ENCODE measurements around the gene BCL2L13. TPM values are rescaled to one million over a fixed set of nuclear protein-coding genes. Genes with fewer than 3 reads are reported as not detected.

BCL2L13 gene
- total RNA-seq, 1 experiment from 2014 or later: 26.0 TPM

DNA sequence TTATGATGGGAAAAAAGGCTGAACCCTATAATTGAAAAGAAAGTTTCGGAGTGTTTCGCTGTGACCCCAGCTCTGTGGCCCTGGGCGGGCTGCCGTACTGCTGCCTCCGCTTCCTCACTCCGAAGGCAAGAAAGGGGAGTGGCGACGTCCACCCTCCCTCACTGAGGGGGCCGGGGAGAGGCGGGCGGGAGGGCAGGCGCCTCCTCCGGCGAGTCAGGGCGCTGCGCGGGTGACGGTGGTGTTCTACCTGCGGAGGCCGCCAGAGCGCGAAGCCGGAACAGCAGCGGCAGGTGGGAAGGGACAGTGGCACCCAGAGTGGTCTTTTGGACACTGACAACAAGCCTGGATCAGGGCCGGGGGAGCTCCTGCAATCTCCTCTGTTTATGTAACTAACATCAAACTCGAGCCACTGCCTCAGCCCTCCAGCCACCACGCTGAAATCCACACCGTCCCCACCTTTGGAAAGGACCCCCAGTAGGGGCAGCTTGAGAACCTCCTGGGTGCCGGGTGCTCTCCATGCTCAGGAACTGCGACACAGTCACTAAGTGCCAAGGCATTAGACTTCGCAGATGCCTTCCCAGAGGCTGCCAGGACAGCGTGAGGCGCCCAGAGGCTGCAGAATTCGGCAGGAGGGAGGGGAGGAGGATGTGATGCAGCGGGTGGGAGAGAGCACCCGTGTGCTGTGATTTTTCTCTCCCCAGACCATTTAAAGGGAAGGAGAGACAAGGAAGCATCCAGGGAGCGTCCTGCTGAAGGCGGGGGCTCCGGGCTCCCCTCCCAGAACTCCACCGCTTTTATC lies 110.2 kb downstream of the BCL2L13 start:
- no peak overlapping the region for H3K9ac ChIP-seq (ENCODE audit: extremely low read depth, insufficient read length, low read length)

More for the DNA sequence above, 110.2 kb downstream of the BCL2L13 start:
- no peak overlapping the region for H3K23ac ChIP-seq (ENCODE audit: insufficient read length, low read depth, low read length)
- H3K4me1 ChIP-seq (ENCODE audit: insufficient read depth, low read length): no peaks in the 10 kb centered on the region
- no peaks in the 10 kb centered on the region for H3K79me1 ChIP-seq (ENCODE audit: insufficient read depth, low read depth, low read length, poor library complexity, severe bottlenecking)
- Mint-ChIP-seq H3K27ac (no peak overlapping the region), H3K4me1 (peaks cover 6 to 10% of the 10 kb centered on the region in 2 experiments), H3K9me3 (no peaks in the 10 kb centered on the region), H3K27me3 (ENCODE audit: low read depth) (no peaks in the 10 kb centered on the region; the same call in 1 of the 2 replicates), H3K36me3 (ENCODE audit: insufficient read depth in 1 of 3, low read depth in 3 of 3) (no peaks in the 10 kb centered on the region; a peak in 1 of 7 replicates), H3K4me3 (no peak overlapping the region)
- WGBS (ENCODE audit: extremely low coverage, insufficient read length, low lambda C conversion rate): no CpG with 5 or more reads among the region's 40 CpGs
- H2AK5ac ChIP-seq (ENCODE audit: insufficient read length, low read length): no peak overlapping the region
- no peaks in the 10 kb centered on the region for H4K20me1 ChIP-seq (ENCODE audit: control insufficient read depth, insufficient read depth, insufficient read length)
- H3K56ac ChIP-seq (ENCODE audit: insufficient read length, low read depth, low read length): no peak overlapping the region
- H3T11ph ChIP-seq (ENCODE audit: low read length): no peak overlapping the region
- H3K9me3 ChIP-seq (ENCODE audit: control insufficient read depth, low read depth, low read length): no peaks in the 10 kb centered on the region
- no peak overlapping the region for H2BK5ac ChIP-seq (ENCODE audit: insufficient read length, low read length)
- H2AFZ ChIP-seq (ENCODE audit: low read length): no peak overlapping the region
- H2BK12ac ChIP-seq (ENCODE audit: insufficient read length, low read depth, low read length): no peak overlapping the region
- H3K18ac ChIP-seq (ENCODE audit: insufficient read length, low read depth, low read length): no peak overlapping the region
- no peak overlapping the region for H2BK20ac ChIP-seq (ENCODE audit: low read depth, low read length, poor library complexity, severe bottlenecking)
- no peak overlapping the region for H2BK120ac ChIP-seq (ENCODE audit: low read depth, low read length, poor library complexity, severe bottlenecking)
- no peaks in the 10 kb centered on the region for H3K27me3 ChIP-seq (ENCODE audit: insufficient read depth, low read length)
- no peaks in the 10 kb centered on the region for H3K23me2 ChIP-seq (ENCODE audit: insufficient read length, low read depth, low read length, poor library complexity, severe bottlenecking)
- H3K4ac ChIP-seq (ENCODE audit: low read depth, low read length): no peak overlapping the region
- peak; percentile 89 for DNase-seq
- no peak overlapping the region for H4K5ac ChIP-seq (ENCODE audit: insufficient read length, low read depth, low read length)
- TF ChIP-seq, protein P1, sequence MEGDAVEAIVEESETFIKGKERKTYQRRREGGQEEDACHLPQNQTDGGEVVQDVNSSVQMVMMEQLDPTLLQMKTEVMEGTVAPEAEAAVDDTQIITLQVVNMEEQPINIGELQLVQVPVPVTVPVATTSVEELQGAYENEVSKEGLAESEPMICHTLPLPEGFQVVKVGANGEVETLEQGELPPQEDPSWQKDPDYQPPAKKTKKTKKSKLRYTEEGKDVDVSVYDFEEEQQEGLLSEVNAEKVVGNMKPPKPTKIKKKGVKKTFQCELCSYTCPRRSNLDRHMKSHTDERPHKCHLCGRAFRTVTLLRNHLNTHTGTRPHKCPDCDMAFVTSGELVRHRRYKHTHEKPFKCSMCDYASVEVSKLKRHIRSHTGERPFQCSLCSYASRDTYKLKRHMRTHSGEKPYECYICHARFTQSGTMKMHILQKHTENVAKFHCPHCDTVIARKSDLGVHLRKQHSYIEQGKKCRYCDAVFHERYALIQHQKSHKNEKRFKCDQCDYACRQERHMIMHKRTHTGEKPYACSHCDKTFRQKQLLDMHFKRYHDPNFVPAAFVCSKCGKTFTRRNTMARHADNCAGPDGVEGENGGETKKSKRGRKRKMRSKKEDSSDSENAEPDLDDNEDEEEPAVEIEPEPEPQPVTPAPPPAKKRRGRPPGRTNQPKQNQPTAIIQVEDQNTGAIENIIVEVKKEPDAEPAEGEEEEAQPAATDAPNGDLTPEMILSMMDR (conservative IDR thresholded peaks at IDR 0.05): peak; percentile 78
- no peaks in the 10 kb centered on the region for H3K79me2 ChIP-seq (ENCODE audit: insufficient read depth, low read length)
- no peak overlapping the region for H4K91ac ChIP-seq (ENCODE audit: insufficient read length, low read depth, low read length)
- H2BK15ac ChIP-seq (ENCODE audit: low read depth, low read length): no peak overlapping the region
- no peak overlapping the region for H3K27ac ChIP-seq (ENCODE audit: insufficient read length, low read depth, low read length)
- no peak overlapping the region for H3K4me2 ChIP-seq (ENCODE audit: insufficient read depth, insufficient read length, low read length)
- no peak overlapping the region for H3K14ac ChIP-seq (ENCODE audit: insufficient read depth, low read length)
- no peak overlapping the region for H4K8ac ChIP-seq (replicated peaks; ENCODE audit: insufficient read length, low read depth, low read length)
